HepG2 (cell line): ENCODE data around the gene SDC4. TPM values are rescaled to one million over a fixed set of nuclear protein-coding genes. Genes with fewer than 3 reads are reported as not detected.

Experiments used
- GTF3A ChIP-seq: sonication (generic); formaldehyde crosslinking; conservative IDR thresholded peaks from 2 replicates; pipeline ENCODE4 v1.4.0; 2020; ENCODE audit warnings: mild to moderate bottlenecking, missing genetic modification reagents
- IKZF5 ChIP-seq: IDR thresholded peaks from 2 replicates; pipeline ENCODE4 v1.6.1; 2018; ENCODE audit warnings: missing genetic modification reagents, mild to moderate bottlenecking, missing compliant biosample characterization
- NR2F1 ChIP-seq, 2 experiments: fragments of 450-650 bp in 1 of 2; formaldehyde crosslinking in 1 of 2; IDR thresholded peaks; 2 replicates each; pipeline versions ENCODE4 v1.5.0 to v1.6.1; 2016 to 2020; ENCODE audit warnings: mild to moderate bottlenecking in 1 of 2, missing compliant biosample characterization in 1 of 2, missing genetic modification reagents in 1 of 2, moderate library complexity in 1 of 2
- PATZ1 ChIP-seq: sonication (generic); formaldehyde crosslinking; IDR thresholded peaks from 2 replicates; pipeline ENCODE4 v1.4.0; 2020; ENCODE audit warnings: missing genetic modification reagents
- ZEB1 ChIP-seq: IDR thresholded peaks from 2 replicates; pipeline ENCODE4 v1.6.1; 2012; ENCODE audit warnings: mild to moderate bottlenecking, low read depth, inconsistent platforms; ENCODE audit not compliant: insufficient replicate concordance
- ZNF230 ChIP-seq: sonication (generic); formaldehyde crosslinking; IDR thresholded peaks from 2 replicates; pipeline ENCODE4 v1.4.0; 2020; ENCODE audit warnings: mild to moderate bottlenecking, missing genetic modification reagents
- ZNF235 ChIP-seq: sonication (generic); formaldehyde crosslinking; IDR thresholded peaks from 2 replicates; pipeline ENCODE4 v1.8.1; 2023; ENCODE audit warnings: mild to moderate bottlenecking, missing genetic modification reagents, borderline replicate concordance
- ZNF318 ChIP-seq: sonication (generic); formaldehyde crosslinking; IDR thresholded peaks from 2 replicates; pipeline ENCODE4 v1.4.0; 2020; ENCODE audit warnings: mild to moderate bottlenecking, missing genetic modification reagents
- ZNF44 ChIP-seq: sonication (generic); formaldehyde crosslinking; IDR thresholded peaks from 2 replicates; pipeline ENCODE4 v1.5.1; 2020; ENCODE audit warnings: mild to moderate bottlenecking, missing genetic modification reagents
- ZNF550 ChIP-seq: sonication (generic); formaldehyde crosslinking; IDR thresholded peaks from 2 replicates; pipeline ENCODE4 v1.4.0; 2020; ENCODE audit warnings: mild to moderate bottlenecking, missing genetic modification reagents, borderline replicate concordance
- ZNF562 ChIP-seq: sonication (generic); formaldehyde crosslinking; IDR thresholded peaks from 2 replicates; pipeline ENCODE4 v1.8.0; 2022; ENCODE audit warnings: missing genetic modification reagents, borderline replicate concordance
- ZNF768 ChIP-seq: sonication (generic); formaldehyde crosslinking; IDR thresholded peaks from 2 replicates; pipeline ENCODE4 v1.4.0; 2020; ENCODE audit warnings: missing genetic modification reagents
- ZXDC ChIP-seq: sonication (generic); formaldehyde crosslinking; IDR thresholded peaks from 2 replicates; pipeline ENCODE4 v1.5.0; 2020; ENCODE audit warnings: mild to moderate bottlenecking, missing genetic modification reagents
- polyA plus RNA-seq, 8 experiments: library from polyadenylated mRNA; depleted of rRNA in 3 of 8; stranded (reverse) in 7 of 8; unstranded in 1 of 8; fragments of >200 nt; fragmentation: Illumina TruSeq in 4 of 8; extraction: Trizol in 4 of 8; gene quantifications; 2 replicates each; pipeline versions ENCODE4 v1.2.1 to v1.2.3, GENCODE V29; 2011 to 2016; ENCODE audit warnings: low read depth in 4 of 8, missing spikeins in 1 of 8, mixed read lengths in 1 of 8; ENCODE audit not compliant: insufficient read depth in 1 of 8
- total RNA-seq, 5 experiments: library from RNA; depleted of rRNA; stranded (reverse); fragments of >200 nt; fragmentation: Illumina TruSeq; extraction: Trizol; gene quantifications; 2 replicates each; pipeline ENCODE4 v1.2.3, GENCODE V29; 2016; ENCODE audit warnings: low read depth in 1 of 5

SDC4 gene
- total and polyA plus RNA-seq, 2 of the 13 experiments (the other 11 are each of a cell fraction or from before 2014, with no cell fraction given) = 49.0 to 65.1 TPM

- TF ChIP-seq IKZF5 = peak; percentile 59
- no peak for TF ChIP-seq ZNF318
- TF ChIP-seq NR2F1 (CRISPR knock-in tag; IDR thresholded peaks at IDR 0.05) = no peak
- no peak for TF ChIP-seq ZNF562 (CRISPR knock-in tag)
- TF ChIP-seq ZNF550 (CRISPR knock-in tag) = 0 out of 2 replicates have a peak, but pooled peaks have one; percentile 34
- 0 out of 2 replicates have a peak, but pooled peaks have one; percentile 50 for TF ChIP-seq ZNF235
- TF ChIP-seq GTF3A (CRISPR knock-in tag) = no peak
- 0 out of 2 replicates have a peak, but pooled peaks have one; percentile 30 for TF ChIP-seq PATZ1 (CRISPR knock-in tag)
- 0 out of 2 replicates have a peak, but pooled peaks have one; percentile 23 for TF ChIP-seq ZNF44
- peak; percentile 94 for TF ChIP-seq ZNF768 (CRISPR knock-in tag)
- no peak; the same call in 1 of the 2 replicates for TF ChIP-seq ZNF230
- TF ChIP-seq ZXDC (CRISPR knock-in tag) = no peak
- no peak for TF ChIP-seq ZEB1
These were observed 10.3 kb upstream of the SDC4 start (continued) for GRCh38 chr20:45358282-45359068.
